ENCODE data around the gene ITIH3.

- TF ChIP-seq CTCF (IDR thresholded peaks at IDR 0.05; ENCODE audit: insufficient read depth, low read depth, low read length), result no peak
- TF ChIP-seq EZH2 (IDR thresholded peaks at IDR 0.05; ENCODE audit: insufficient read depth, low read length), result no peak
These were observed 803 bp downstream of the ITIH3 start for GRCh38 chr3:52795298-52795900.
